Glomerular visceral epithelial cell (primary cell): ENCODE results near the gene KPNA3.
"Not testable (repeated sequence)": the region's sequence is repeated elsewhere in the genome, so short reads cannot be mapped to it uniquely, and the experiment has no call there.

Experiments
- DNase-seq: peaks from one replicate; pipeline ENCODE4 v3.0.0-alpha.2; 2016; ENCODE audit errors: extremely low spot score

Gene KPNA3

DNA sequence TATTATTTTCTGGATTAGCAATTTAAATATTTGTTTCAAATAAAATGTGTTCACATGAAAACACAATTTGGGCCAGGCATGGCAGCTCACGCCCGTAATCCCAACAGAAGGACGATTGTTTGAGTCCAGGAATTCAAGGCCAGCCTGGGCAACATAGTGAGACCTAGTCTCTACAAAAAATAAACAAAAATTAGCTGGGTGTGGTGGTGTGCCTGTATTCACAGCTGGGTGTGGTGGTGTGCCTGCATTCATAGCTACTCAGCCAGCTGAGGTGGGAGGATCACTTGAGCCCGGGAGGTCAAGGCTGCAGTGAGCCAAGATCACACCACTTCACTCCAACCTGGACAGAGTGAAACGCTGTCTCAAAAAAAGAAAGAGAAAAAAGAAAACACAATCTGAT is 46.4 kb downstream of the KPNA3 start:
- DNase-seq = no peak

DNA sequence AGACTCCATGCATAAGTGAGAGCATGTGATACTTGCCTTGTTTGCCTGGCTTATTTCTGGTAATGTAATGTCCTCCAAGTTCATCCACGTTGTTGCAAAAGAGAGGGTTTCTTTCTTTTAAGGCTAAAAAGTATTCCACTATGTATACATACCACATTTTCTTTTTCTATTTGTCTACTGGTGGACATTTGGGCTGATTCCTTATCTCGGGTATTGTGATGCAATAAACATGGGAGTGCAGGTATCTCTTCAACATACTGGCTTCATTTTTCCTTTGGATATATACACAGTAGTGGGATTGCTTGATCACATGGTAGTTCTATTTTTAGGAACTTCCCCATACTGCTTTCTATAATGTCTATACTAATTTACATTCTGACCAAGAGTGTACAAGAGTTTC is 51.6 kb downstream of the KPNA3 start:
- DNase-seq = no peak

DNA sequence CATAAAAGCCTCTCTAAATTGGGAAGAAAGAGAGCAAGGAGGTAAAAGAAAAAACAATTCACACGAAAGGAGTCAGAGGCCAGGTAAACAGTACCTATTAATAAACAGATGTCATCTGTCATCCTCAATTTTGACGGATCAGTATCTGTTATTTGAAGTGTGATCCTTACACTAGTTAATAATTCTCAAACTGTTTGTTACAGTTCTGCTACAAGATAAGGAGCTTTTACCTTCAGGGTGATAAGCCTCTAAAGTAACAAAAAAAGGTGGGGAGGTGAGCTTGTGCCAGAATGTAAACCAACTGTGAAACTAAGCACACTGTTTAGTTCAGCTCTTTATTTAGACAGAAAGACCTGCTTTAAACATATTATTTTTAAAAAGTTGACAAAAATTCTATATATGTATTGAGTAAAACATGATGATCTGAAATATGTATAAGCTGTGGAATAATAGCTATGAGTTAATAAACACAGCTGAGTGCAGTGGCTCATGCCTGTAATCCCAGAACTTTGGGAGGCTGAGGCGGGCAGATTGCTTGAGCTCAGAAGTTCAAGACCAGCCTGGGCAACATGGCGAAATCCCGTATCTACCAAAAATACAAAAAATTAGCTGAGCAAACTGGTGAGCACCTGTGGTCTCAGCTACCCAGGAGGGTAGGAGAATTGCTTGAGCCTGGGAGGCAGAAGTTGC is 52.8 kb downstream of the KPNA3 start:
- no peak for DNase-seq

DNA sequence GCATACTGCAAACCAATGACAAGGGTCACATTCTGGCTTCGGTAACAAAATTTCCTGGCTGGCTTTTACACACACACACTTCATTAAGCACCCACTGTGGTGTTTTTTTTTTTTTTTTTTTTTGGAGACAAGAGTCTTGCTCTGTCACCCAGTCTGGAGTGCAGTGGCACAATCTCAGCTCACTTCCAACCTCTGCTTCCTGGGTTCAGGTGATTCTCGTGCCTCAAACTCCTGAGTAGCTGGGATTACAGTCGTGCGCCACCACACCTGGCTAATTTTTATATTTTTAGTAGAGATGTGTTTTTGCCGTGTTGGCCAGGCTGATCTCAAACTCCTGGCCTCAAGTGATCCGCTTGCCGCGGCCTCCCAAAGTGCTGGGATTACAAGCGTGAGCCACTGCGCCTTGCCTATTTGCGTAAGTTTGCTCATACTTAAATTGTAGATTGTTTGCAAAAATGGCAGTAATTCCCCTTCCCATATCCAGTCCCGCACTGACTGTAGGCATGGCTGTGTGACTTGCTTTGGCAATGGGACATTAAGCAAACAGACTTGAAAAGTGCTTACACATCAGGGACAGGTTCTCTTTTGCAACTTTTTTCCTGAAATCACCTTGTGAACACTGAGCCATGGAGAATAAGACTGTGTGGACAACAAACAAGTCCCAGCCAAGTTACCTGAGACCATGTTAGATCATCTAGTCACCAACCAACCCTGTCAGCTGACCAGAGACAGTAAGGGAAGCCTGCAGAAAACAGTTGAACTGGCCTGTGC is 59.1 kb downstream of the KPNA3 start:
- DNase-seq = no peak

DNA sequence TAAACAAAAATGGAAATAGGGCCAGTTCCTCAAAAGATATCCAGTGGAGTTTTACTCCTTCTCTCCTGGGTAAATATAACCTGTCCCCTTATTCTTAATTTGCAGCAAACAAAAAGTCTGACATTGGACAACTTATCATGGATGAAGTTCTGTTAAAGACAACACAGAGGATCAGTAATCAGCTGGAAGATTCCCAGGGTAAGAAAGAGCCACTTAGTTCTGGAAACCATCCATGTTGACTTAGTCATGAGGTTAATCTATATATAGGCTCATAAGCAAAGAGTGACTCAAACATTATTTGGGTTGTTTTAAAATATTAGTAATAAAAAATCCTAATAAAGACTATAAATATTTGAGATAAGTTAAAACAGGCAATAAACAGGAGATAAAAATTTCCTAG is 60.7 kb downstream of the KPNA3 start:
- DNase-seq = peak; percentile 27

DNA sequence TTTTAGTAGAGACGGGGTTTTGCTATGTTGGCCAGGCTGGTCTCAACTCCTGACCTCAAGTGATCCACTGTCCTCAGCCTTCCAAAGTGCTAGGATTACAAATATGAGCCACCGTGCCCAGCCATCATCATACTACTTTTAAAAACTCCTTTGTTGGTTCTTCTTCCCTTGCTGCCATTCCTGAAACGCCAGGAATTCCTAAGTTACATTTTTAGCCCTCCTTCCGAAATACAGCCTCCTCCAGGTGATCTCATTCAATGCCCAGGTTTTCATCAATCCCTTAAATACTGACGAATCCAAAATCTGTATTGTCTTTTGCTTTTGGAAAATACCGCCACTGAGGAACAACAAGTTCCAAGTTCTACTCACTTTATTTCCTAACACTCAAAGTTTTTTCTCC is 75.9 kb downstream of the KPNA3 start:
- no peak for DNase-seq

DNA sequence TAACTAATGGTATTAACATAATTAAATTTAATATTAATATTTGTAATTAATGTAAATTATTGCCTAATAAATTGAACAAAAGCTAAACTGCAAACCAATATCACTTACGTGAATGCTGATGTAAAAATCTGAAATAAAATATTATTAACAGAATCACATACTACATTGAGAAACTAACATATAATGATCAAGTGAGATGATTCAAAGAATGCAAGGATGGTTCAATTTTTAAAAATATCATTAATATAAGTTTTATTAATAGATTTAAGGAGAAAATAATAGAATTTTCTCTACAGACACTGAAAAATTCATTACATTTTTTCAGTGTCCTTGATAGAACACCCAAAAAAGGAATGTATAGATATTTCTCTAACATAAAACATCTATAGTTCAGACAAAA is 77.7 kb downstream of the KPNA3 start:
- no peak for DNase-seq

DNA sequence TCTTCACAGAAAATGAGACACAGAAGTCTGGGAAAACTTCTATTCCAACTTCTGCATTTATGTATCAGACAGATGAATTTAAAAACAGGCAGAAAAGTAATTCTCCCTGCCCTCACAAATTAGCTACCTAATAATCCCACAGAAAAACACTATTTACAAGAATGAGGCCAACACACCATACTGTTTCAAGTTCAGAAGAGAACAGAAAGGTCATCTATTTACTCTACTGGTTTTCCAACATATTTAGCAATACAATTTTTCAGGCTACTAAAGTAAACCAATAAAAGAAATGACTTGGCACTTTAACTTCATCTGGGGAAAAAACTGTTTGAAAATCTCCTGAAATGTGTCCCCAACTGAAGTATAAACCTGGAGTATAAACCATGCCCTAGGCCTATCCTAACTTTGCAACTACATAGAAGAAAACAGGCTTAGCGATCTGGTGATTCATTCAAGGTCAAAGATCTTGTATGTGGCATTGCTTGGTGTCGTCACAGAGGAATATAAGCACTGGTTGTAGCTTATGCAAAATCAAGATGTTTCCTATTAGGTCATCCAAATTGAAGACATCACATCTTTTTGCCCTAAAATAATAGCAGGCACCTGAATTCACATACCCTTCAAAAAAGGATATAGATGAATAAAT is 81.1 kb downstream of the KPNA3 start:
- no peak for DNase-seq

DNA sequence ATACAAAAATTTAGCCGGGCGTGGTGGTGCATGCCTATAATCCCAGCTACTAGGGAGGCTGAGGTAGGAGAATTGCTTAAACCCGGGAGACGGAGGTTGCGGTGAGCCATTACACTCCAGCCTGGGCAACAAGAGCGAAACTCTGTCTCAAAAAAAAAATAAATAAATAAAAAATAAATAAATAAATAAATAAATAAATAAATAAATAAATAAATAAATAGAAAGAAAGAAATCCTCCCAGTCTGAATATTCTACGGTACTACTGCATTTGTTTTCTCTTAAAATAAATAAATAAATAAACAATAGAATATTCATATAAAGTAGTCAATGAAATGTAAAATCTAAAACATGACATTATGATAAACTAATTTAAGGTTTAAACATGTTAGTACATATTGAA is 88.2 kb downstream of the KPNA3 start:
- not testable (repeated sequence) for DNase-seq

DNA sequence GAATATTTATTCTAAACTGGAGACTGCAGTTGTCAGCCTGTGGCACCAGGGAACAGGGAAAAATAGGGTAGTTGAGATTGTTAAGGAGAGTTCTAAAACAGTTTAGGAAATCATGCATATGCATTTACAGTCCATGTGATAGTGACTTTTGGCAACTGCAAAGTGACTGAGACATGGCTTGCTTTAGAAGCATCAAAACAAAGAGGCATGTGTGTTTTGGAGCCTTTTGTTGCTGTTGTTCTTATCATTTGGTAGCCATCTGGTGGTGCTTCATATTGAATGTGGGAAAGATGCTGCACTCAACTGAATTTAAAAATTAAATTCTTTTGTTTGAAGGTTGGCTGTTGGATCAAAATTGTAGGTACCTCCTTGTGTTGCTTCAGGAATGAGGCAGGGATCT is 91.0 kb downstream of the KPNA3 start:
- no peak for DNase-seq

DNA sequence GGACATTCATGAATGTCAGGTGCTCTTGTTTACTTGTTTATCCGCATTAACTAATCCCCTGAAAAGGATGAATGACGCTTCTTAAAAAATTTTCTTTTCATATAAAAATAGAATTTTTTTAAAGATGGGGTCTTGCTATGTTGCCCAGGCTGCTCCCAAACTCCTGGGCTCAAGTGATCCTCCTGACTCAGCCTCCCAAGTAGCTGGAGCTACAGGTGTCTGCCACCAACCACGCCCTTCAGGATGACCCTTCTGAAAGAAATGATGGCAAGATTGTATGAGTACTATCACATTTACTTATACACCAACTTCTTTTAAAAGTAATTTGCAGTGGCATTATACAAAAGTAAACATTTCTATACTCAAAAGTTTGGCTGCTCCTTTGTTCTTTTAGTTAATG is 95.0 kb downstream of the KPNA3 start:
- DNase-seq = no peak

DNA sequence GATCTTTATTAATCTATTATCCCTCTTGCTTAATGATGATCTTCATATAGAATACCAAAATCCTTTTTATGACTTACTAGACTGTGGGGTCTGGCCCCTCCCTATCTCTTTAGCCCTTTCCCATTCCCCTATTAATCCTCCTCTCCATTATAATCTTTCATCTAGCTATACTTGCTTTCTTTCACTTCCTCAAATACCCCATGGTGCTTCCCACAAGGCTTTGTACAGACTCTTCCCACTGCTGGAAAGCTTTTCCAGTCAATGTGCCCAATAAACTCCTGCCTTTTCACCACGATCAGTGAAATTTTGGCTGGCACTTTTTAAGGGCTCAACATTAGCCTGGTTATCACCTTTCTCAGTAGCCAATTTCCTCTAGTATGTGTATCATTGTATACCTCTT is 98.0 kb downstream of the KPNA3 start:
- DNase-seq = no peak

DNA sequence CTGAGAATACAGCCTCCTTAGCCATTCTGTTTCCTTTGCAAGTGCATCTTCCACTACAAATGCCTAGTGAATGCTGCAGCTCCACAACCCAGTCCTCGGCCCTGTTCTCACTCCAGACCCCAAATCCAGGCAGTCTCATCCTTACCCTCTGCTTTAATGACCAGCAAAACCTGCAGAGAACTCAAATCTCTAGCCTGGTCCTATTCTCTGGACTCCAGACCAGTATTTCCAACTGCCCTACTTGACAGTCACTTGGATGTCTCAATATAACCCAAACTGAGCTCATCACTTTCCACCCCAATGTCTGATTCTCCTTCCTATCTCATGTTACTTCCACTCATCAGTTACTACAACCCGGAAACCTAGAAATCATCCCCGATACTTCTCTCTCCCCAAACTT is 98.6 kb downstream of the KPNA3 start:
- no peak for DNase-seq

DNA sequence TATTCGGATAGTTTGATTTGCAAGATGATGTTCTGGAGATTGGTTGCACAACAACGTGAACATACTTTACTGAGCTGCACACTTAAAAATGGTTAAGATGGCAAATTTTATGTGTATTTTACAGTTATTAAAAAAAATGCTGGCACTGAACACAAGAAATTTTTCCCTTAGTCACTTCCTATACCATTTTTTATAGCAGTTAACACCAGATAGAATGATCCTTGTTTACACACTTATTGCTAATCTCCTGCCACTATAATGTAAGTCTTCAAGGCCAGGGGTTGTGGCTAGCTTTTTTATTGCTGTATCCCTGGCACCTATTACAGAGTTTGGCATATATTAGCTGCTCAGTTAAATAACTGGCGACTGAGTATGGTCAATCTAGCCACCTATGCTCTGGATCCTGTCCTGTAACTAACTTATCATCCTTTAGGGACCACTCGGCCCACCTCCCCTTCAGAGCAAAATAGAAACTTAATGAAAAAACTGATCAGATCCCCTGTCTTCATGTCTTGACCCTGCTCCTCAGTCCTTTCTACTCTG is 99.2 kb downstream of the KPNA3 start:
- no peak for DNase-seq

DNA sequence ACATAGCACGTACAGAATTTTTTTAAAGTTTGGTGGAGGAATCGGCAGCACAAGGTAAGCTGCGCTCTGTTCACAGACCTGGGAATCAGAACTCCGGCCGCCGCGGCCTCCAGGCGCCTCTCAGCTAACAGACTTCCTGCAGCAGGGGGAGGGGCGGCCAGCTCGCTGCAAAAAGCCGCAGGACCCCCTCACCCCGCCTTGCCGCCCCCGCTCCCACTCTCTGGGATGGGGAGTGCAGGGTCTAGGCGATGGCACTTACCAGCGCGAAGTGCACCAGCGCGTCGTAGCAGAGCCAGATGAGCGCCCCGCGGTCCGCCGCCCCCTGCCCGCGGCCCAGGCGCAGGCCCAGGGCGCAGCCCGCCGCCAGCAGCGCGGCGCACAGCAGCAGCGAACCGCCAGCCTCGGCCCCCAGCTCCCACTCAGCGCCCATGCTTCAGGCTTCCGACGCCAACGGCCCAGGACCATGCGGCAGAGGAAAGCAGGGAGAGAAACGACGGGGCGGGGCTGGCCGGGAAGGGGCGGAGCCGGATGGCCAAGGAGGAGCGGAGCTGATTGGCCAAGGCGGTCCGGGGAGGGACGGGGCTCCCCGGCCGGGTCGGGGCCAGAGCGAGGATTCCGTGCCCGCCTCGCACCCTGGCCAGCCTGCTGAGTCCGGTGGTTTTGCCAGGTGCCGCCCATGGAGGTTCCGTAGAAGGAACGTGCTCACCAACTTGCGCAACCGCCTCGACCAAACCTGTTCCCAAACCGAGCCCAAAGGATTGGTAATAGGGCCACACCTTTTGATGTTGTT is 101.3 kb downstream of the KPNA3 start, which contains the start of gene EBPL:
Gene EBPL, minus strand, starts transcription at position 492 of the 790 bp plus-strand sequence. Its CDS starts 62 bp downstream, at position 430.
- peak; percentile 94 for DNase-seq

DNA sequence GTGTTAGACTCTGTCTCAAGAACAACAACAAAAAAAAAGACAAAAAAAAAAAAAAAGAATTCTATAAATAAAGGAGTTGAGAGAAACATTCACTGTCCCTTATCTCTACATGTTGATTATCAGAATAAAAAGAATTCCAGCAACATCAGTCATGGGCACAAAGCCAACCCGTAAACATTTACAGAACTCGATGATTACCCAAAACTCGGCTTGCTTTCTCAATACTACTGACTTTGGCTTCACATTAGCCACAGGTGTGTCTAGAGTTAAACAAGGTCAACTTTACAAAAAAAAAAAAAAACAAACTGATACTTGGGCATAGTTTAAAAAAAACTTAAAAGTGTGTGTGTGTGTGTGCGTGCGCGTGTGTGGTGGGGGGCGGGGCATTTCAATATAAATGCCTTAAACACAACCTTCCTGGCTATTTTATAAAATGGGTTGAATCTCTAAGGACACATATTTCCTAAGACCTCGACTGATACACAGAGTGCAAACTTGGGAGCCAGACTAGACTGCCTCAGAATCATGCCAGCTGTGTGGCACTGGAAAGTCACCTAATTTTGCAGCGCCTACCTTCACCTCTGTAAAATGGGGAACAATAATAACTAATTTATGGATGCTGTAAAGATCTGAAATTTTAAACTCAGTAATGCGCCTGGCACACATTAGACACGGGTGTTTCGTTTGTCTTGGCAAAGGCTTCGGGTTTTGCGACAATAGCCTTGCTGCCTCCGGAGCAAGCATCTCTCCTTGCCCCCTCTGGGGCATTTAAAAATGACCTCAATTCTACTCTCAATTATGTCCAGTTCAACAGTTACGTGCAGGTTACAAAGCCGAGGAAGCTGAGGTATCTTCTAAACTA is 102.1 kb downstream of the KPNA3 start:
- peak; percentile 27 for DNase-seq

DNA sequence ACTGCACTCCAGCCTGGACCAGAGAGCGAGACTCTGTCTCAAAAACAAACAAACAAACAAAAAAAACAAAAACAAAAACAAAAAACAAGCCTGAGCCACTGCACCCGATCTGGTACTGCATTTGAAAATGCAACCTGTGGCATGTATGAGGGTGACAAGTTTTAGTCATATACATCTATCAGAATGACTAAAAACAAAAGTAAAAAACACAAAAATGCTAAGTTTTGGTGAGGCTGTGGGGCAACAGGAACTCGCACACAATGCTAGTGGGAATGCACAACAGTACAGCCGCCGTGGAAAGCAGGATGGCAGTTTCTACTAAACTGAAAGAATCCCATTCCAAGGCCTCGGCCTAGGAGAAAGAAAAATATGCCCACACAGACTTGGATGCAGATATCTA is 109.0 kb downstream of the KPNA3 start:
- DNase-seq = no peak

DNA sequence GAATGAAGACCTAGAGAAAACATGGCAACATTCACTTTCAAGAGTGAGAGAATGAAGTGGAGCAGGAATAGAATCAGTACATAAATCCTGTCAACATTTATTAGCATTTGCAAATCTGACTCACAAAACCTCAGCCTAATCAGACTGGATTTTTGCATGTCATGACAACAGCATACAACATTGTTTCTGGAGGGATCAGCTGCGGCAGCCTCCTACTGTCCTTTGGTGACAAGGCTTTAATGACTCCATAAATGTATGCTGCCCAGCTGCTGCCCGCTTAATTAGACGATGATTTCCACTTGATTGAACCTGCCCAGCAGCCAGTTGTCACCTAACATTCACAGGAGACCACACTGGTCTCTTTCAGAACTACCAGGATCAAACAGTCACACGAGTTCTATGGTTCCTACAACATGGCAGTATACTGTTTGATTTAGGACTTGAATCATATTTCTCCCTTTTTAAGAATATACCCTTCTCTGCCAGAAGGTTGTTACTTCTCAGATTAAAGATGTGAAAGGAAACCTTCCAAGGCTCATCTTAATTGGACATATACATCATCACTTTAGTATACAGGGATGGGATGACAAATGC is 110.5 kb downstream of the KPNA3 start:
- no peak for DNase-seq

DNA sequence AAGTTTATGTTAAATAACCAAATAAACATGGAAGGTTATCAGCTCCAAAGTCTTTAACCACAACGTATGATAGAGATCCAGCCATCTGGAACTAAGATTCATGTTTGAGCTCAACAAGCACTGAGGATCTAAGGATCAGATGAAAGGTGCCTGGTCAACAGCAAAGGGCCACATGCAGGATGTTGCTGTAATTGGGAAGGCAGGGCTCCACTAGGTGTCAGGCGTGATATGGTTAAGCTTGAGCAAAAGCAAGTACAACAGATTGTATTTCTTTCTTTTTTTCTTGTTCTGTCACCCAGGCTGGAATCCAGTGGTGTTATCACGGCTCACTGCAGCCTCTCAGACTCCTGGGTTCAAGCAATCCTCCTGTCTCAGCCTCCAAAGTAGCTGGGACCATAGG is 113.2 kb downstream of the KPNA3 start:
- peak; percentile 33 for DNase-seq

DNA sequence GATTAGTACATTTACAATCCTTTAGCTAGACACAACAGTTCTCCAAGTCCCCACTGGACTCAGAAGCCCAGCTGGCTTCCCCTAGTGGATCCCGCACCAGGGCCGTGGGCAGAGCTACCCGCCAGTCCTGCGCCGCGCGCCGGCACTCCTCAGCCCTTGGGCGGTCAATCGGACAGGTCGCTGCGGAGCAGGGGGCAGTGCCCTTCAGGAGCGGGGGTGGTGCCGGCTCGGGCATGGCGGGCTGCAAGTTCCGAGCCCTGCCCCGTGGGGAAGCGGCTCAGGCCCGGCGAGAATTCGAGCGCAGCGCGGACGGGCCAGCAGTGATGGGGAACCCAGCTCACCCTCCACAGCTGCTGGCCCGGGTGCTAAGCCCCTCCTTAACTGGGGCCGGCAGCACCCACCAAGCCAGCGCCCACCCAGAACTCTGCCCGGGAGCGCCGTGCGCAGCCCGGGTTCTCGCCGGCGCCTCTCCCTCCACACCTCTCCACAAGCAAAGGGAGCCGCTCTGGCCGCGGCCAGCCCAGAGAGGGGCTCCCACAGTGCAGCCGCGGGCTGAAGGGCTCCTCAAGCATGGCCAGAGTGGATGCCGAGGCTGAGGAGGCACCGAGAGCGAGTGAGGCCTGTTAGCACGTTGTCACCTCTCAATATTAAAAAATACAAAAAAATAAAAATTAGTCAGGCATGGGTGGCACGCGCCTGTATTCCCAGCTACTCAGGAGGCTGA is 114.1 kb downstream of the KPNA3 start:
- no peak for DNase-seq
